Measurements from ENCODE around the gene CHRNB1. TPM values are rescaled to one million over a fixed set of nuclear protein-coding genes. Genes with fewer than 3 reads are reported as not detected.
"Not testable (repeated sequence)": the region's sequence is repeated elsewhere in the genome, so short reads cannot be mapped to it uniquely, and the experiment has no call there.

CHRNB1 gene
- total and polyA plus RNA-seq, 2 donors, result 12.9 to 18.5 TPM

- Histone ChIP-seq H3K9me3 (ENCODE audit: control insufficient read depth in 2 of 2, insufficient read depth in 1 of 2, low read length in 1 of 2) (no peaks in the 10 kb centered on the region), H3K4me1 (ENCODE audit: control insufficient read depth in 2 of 2, insufficient read depth in 2 of 2, low read length in 2 of 2) (peaks cover 23 to 55% of the 10 kb centered on the region in 2 donors), H3K36me3 (ENCODE audit: control insufficient read depth in 2 of 2, insufficient read depth in 2 of 2, low read length in 1 of 2) (peaks cover 3 to 6% of the 10 kb centered on the region in 2 donors), H3K27ac (ENCODE audit: low read depth in 1 of 2, low read length in 1 of 2) (peak overlapping the region; percentile 88 to 98), H3K27me3 (ENCODE audit: control insufficient read depth in 2 of 2, insufficient read depth in 1 of 2, low read length in 1 of 2) (no peaks in the 10 kb centered on the region), H3K4me3 (ENCODE audit: low read length in 2 of 2) (peak overlapping the region; percentile 69 to 97)
- WGBS, result 58% methylated on average over 26 of the region's 26 CpGs
- DNase-seq (ENCODE audit: low read depth in 6 of 9, low spot score in 9 of 9), result peak in 3 of 9 donors; percentile 44 to 65 (median 48)
Observed at GRCh38 chr17:7477392-7478275, 32.8 kb downstream of the CHRNB1 start.

DNA sequence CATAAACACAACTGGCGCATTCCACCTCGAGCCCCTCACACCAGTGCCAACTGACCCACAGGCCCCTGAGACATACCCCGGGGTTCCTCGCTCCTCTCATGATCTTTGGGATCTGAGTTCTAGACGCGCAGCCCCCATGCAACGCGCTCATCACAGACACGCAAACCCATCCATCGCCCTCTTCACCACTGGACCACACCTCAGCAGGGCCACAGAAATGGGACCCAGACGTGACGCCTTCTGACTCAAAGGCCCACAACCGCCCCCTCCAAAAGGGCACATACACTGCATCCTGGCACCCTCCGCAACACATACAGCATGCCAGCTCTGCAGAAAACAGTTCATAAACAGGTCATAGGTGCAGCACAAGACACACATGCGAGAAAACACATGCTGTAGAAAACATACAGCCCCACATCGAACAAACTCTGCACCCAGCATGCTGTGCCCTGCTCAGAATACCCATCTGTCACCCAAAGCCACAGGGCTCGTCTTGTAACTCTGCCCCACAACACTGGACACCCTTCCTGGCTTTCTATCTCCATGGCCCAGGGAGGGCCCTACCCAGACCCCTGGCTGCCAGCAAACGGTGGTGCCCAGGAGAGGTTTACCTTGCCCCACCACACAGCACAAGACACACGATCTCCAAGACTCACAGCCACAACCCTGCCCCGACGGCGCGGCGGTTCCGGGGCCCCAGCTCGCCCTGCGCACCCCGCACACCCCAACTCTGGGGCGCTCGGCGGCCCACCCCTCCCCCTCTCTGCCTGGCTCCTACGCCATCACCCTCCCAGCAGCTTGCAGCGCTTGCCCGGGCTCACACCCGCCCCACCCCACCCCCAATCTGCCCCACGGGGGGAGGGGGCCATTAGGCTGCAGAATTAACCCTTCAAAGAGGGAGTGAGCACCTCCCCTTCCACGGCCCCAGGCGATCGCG, 33.7 kb downstream of the CHRNB1 start:
- DNase-seq (ENCODE audit: low read depth in 6 of 9, low spot score in 9 of 9), result peak in 4 of 9 donors; percentile 53 to 78 (median 62)
- Histone ChIP-seq H3K4me3 (ENCODE audit: low read length in 2 of 2) (peak overlapping the region; percentile 69 to 97), H3K9me3 (ENCODE audit: control insufficient read depth in 2 of 2, insufficient read depth in 1 of 2, low read length in 1 of 2) (no peaks in the 10 kb centered on the region), H3K27me3 (ENCODE audit: control insufficient read depth in 2 of 2, insufficient read depth in 1 of 2, low read length in 1 of 2) (no peaks in the 10 kb centered on the region), H3K4me1 (ENCODE audit: control insufficient read depth in 2 of 2, insufficient read depth in 2 of 2, low read length in 2 of 2) (peaks cover 23 to 62% of the 10 kb centered on the region in 2 donors), H3K36me3 (ENCODE audit: control insufficient read depth in 2 of 2, insufficient read depth in 2 of 2, low read length in 1 of 2) (peaks cover 3 to 6% of the 10 kb centered on the region in 2 donors), H3K27ac (ENCODE audit: low read depth in 1 of 2, low read length in 1 of 2) (peak overlapping the region; percentile 88 to 98)
- 32% methylated on average over 40 of the region's 40 CpGs for WGBS

DNA sequence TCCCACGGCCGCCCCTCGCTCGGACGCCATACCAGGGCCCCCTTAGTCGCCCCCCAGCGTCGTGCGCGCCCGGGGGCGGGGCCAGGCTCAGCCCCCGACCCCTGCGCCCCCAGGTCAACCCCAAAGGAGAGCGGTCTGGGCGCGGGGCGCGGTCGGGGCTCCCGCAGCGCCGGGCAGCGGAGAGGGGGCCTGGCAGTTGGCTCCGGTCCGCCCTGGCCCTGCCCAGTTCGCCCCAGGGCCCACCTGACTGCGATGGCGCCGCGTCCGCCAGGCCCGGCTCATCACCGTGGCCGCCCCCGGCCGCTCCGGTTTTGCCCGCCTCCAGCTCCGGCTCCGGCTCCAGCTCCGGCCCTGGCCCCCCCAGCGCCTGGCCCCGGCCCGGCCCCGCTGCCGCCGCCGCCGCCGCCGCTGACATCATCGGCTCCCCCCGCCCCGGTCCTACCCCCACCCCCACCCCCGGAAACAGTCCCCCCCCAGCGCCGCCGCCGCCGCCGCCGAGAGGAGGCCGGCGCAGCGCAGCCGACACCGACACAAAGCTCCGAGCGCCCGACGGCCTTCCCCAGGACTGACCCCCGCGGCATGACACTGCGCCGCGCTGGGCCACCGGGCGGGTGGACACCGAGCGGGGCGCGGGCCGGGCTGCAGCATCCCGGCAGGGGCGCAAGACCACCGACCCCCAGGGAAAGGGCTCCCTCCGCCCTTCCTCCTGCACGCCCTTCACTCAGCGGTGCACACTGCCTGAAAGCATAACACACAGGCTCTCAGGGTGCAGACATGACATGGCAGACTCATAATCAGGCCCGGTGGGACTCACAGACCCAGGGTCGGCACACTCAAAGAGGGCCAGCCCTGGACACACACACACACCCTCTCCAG, 34.6 kb downstream of the CHRNB1 start, which contains the start of gene ZBTB4:
Gene ZBTB4, minus strand, starts transcription at position 419 of the 876 bp plus-strand sequence. CDS start 12,830 bp downstream, outside the sequence.
- WGBS, result 1% methylated on average over 92 of the region's 92 CpGs
- no peaks in the 10 kb centered on the region for H3K9me3 ChIP-seq (ENCODE audit: control insufficient read depth in 2 of 2, insufficient read depth in 1 of 2, low read length in 1 of 2)
- peaks cover 0 to 2% of the 10 kb centered on the region in 2 donors for H3K36me3 ChIP-seq (ENCODE audit: control insufficient read depth in 2 of 2, insufficient read depth in 2 of 2, low read length in 1 of 2)
- no peaks in the 10 kb centered on the region for H3K27me3 ChIP-seq (ENCODE audit: control insufficient read depth in 2 of 2, insufficient read depth in 1 of 2, low read length in 1 of 2)
- peak in 4 of 9 donors; percentile 54 to 82 (median 62) for DNase-seq (ENCODE audit: low read depth in 6 of 9, low spot score in 9 of 9)
- H3K4me1 ChIP-seq (ENCODE audit: control insufficient read depth in 2 of 2, insufficient read depth in 2 of 2, low read length in 2 of 2), result peaks cover 23 to 62% of the 10 kb centered on the region in 2 donors
- H3K27ac ChIP-seq (ENCODE audit: low read depth in 1 of 2, low read length in 1 of 2), result peak within 1 kb of the TSS; percentile 91 to 98
- peak within 1 kb of the TSS; percentile 69 to 97 for H3K4me3 ChIP-seq (ENCODE audit: low read length in 2 of 2)

- Histone ChIP-seq H3K27me3 (ENCODE audit: control insufficient read depth in 2 of 2, insufficient read depth in 1 of 2, low read length in 1 of 2) (no peaks in the 10 kb centered on the region), H3K9me3 (ENCODE audit: control insufficient read depth in 2 of 2, insufficient read depth in 1 of 2, low read length in 1 of 2) (no peaks in the 10 kb centered on the region), H3K36me3 (ENCODE audit: control insufficient read depth in 2 of 2, insufficient read depth in 2 of 2, low read length in 1 of 2) (no peaks in the 10 kb centered on the region), H3K27ac (ENCODE audit: low read depth in 1 of 2, low read length in 1 of 2) (peak overlapping the region; percentile 91 to 98), H3K4me3 (ENCODE audit: low read length in 2 of 2) (peak overlapping the region; percentile 54 to 97), H3K4me1 (ENCODE audit: control insufficient read depth in 2 of 2, insufficient read depth in 2 of 2, low read length in 2 of 2) (peaks cover 23 to 62% of the 10 kb centered on the region in 2 donors)
- no peak for DNase-seq (ENCODE audit: low read depth in 6 of 9, low spot score in 9 of 9)
- 30% methylated on average over 8 of the region's 8 CpGs for WGBS
Observed at GRCh38 chr17:7480089-7480384, 35.2 kb downstream of the CHRNB1 start.

DNA sequence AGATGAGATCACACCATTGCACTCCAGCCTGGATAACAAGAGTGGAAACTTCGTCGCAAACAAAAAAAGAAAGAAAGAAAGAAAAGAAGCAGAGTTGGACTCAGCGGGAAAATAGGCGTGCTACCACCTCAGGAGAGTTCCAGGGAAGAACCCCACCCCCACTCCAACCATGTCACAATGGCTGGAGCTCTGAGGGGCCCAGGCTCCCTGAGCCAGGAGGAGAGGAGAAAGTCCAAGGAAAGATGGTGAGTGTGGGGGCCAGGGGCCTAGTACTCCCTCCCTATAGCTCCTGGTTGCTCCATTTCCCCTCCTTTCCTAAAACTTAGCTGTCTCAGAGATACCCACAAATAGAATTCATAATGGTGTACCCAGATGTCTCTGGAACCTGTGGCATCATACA, 36.4 kb downstream of the CHRNB1 start, which contains the start of gene SLC35G6:
Gene SLC35G6, plus strand, starts transcription at position 172 of the 400 bp plus-strand sequence. Its CDS starts 71 bp downstream, at position 243.
- not testable (repeated sequence) for H3K36me3 ChIP-seq (ENCODE audit: control insufficient read depth in 2 of 2, insufficient read depth in 2 of 2, low read length in 1 of 2); DNase-seq (ENCODE audit: low read depth in 6 of 9, low spot score in 9 of 9); H3K9me3 ChIP-seq (ENCODE audit: control insufficient read depth in 2 of 2, insufficient read depth in 1 of 2, low read length in 1 of 2); H3K27me3 ChIP-seq (ENCODE audit: control insufficient read depth in 2 of 2, insufficient read depth in 1 of 2, low read length in 1 of 2); H3K4me3 ChIP-seq (ENCODE audit: low read length in 2 of 2)
- over 99% methylated on average over 4 of the region's 4 CpGs for WGBS
- Histone ChIP-seq H3K4me1 (ENCODE audit: control insufficient read depth in 2 of 2, insufficient read depth in 2 of 2, low read length in 2 of 2) (peaks cover 26 to 66% of the 10 kb centered on the region in 2 donors), H3K27ac (ENCODE audit: low read depth in 1 of 2, low read length in 1 of 2) (peak within 1 kb of the TSS; percentile 91 to 98)

DNA sequence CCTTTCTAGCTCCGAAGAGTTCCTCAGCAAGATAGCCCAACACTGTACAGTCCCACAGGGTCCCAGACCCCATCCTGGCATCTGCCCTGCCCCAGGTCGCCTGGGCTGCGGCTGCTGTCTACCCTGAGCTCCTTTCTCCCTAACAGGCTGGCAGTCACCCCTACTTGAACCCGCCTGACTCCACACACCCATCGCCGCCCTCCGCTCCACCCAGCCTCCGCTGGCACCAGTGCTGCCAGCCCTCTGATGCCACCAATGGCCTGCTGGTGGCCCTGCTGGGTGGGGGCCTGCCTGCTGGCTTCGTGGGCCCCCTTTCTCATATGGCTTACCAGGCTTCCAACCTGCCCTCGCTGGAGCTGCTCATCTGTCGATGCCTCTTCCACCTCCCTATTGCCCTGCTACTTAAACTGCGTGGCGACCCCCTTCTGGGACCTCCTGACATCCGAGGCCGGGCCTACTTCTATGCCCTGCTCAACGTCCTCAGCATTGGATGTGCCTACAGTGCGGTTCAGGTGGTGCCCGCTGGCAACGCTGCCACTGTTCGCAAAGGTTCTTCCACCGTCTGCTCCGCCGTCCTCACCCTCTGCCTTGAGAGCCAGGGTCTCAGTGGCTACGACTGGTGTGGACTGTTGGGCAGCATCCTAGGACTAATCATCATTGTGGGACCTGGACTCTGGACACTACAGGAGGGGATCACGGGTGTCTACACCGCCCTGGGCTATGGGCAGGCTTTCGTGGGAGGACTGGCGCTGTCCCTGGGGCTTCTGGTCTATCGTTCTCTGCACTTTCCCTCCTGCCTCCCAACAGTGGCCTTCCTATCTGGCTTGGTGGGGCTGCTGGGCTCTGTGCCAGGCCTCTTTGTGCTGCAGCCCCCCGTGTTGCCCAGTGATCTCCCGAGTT, 37.2 kb downstream of the CHRNB1 start:
- WGBS, result 93% methylated on average over 31 of the region's 31 CpGs
- H3K4me3 ChIP-seq (ENCODE audit: low read length in 2 of 2); H3K36me3 ChIP-seq (ENCODE audit: control insufficient read depth in 2 of 2, insufficient read depth in 2 of 2, low read length in 1 of 2); H3K27me3 ChIP-seq (ENCODE audit: control insufficient read depth in 2 of 2, insufficient read depth in 1 of 2, low read length in 1 of 2); H3K9me3 ChIP-seq (ENCODE audit: control insufficient read depth in 2 of 2, insufficient read depth in 1 of 2, low read length in 1 of 2); DNase-seq (ENCODE audit: low read depth in 6 of 9, low spot score in 9 of 9): not testable (repeated sequence)
- Histone ChIP-seq H3K27ac (ENCODE audit: low read depth in 1 of 2, low read length in 1 of 2) (peak overlapping the region; percentile 1 to 98), H3K4me1 (ENCODE audit: control insufficient read depth in 2 of 2, insufficient read depth in 2 of 2, low read length in 2 of 2) (peaks cover 29 to 60% of the 10 kb centered on the region in 2 donors)

GRCh38 chr17:7482742-7483088, 37.9 kb downstream of the CHRNB1 start:
- DNase-seq (ENCODE audit: low read depth in 6 of 9, low spot score in 9 of 9), result not testable (repeated sequence)
- peaks cover 28 to 55% of the 10 kb centered on the region in 2 donors for H3K4me1 ChIP-seq (ENCODE audit: control insufficient read depth in 2 of 2, insufficient read depth in 2 of 2, low read length in 2 of 2)

More at GRCh38 chr17:7482742-7483088, 37.9 kb downstream of the CHRNB1 start:
- Histone ChIP-seq H3K4me3 (ENCODE audit: low read length in 2 of 2) (peak overlapping the region; percentile 68 to 78), H3K27ac (ENCODE audit: low read depth in 1 of 2, low read length in 1 of 2) (peak overlapping the region; percentile 97 to 98), H3K36me3 (ENCODE audit: control insufficient read depth in 2 of 2, insufficient read depth in 2 of 2, low read length in 1 of 2) (peaks cover 4 to 12% of the 10 kb centered on the region in 2 donors)
- not testable (repeated sequence) for H3K27me3 ChIP-seq (ENCODE audit: control insufficient read depth in 2 of 2, insufficient read depth in 1 of 2, low read length in 1 of 2); H3K9me3 ChIP-seq (ENCODE audit: control insufficient read depth in 2 of 2, insufficient read depth in 1 of 2, low read length in 1 of 2)
- 82% methylated on average over 6 of the region's 6 CpGs for WGBS
